SK-N-SH treated with all-trans-retinoic acid at 6 μM for 48 hours (cell line): ENCODE results near the gene ABHD8.

Source experiments
- ATAC-seq: fragments of 200-7000 bp; cut with Tn5 transposase; 3 replicates; pipeline ENCODE4 v1.9.1; 2020; ENCODE audit warnings: mild to moderate bottlenecking, moderate library complexity
- BACH2 ChIP-seq: fragments of 250-450 bp; sonication (Bioruptor Pico); IDR thresholded peaks from 2 replicates; pipeline ENCODE4 v1.9.0; 2021; ENCODE audit warnings: mild to moderate bottlenecking, borderline replicate concordance
- CSDC2 ChIP-seq: fragments of 250-450 bp; sonication (Bioruptor Pico); IDR thresholded peaks from 2 replicates; pipeline ENCODE4 v1.5.0; 2020; ENCODE audit warnings: mild to moderate bottlenecking, moderate library complexity
- GLIS3 ChIP-seq: fragments of 250-450 bp; sonication (Bioruptor Pico); IDR thresholded peaks from 2 replicates; pipeline ENCODE4 v1.5.0; 2020; ENCODE audit warnings: mild to moderate bottlenecking, moderate library complexity
- ISL1 ChIP-seq: fragments of 250-450 bp; sonication (Bioruptor Pico); IDR thresholded peaks from 2 replicates; pipeline ENCODE4 v2.1.2; 2022; ENCODE audit warnings: mild to moderate bottlenecking, moderate library complexity
- OSR1 ChIP-seq: fragments of 250-450 bp; sonication (Bioruptor Pico); IDR thresholded peaks from 2 replicates; pipeline ENCODE4 v1.8.0; 2022; ENCODE audit warnings: moderate library complexity, mild to moderate bottlenecking, inconsistent platforms
- RARB ChIP-seq: fragments of 250-450 bp; sonication (Bioruptor Pico); IDR thresholded peaks from 2 replicates; pipeline ENCODE4 v1.8.0; 2021; ENCODE audit warnings: mild to moderate bottlenecking, moderate library complexity
- TCF4 ChIP-seq: fragments of 250-450 bp; sonication (Bioruptor Pico); IDR thresholded peaks from 2 replicates; pipeline ENCODE4 v1.8.0; 2021; ENCODE audit warnings: mild to moderate bottlenecking, moderate library complexity, borderline replicate concordance
- TOX ChIP-seq: fragments of 250-450 bp; sonication (Bioruptor Pico); IDR thresholded peaks from 2 replicates; pipeline ENCODE4 v1.8.0; 2021; ENCODE audit warnings: mild to moderate bottlenecking, moderate library complexity, borderline replicate concordance
- ZC3H10 ChIP-seq: fragments of 250-450 bp; sonication (Bioruptor Pico); IDR thresholded peaks from 2 replicates; pipeline ENCODE4 v1.5.1; 2021; ENCODE audit warnings: mild to moderate bottlenecking, moderate library complexity
- ZFP3 ChIP-seq: fragments of 250-450 bp; sonication (Bioruptor Pico); IDR thresholded peaks from 2 replicates; pipeline ENCODE4 v1.5.0; 2020; ENCODE audit warnings: mild to moderate bottlenecking, moderate library complexity
- ZFP30 ChIP-seq: fragments of 450-650 bp; formaldehyde crosslinking; IDR thresholded peaks from 2 replicates; pipeline ENCODE4 v1.5.0; 2022; ENCODE audit warnings: mild to moderate bottlenecking, moderate library complexity
- ZNF565 ChIP-seq: fragments of 450-650 bp; formaldehyde crosslinking; conservative IDR thresholded peaks from 2 replicates; pipeline ENCODE4 v1.5.0; 2020; ENCODE audit warnings: low read depth, mild to moderate bottlenecking, moderate library complexity
- ZNF70 ChIP-seq: fragments of 450-650 bp; formaldehyde crosslinking; IDR thresholded peaks from 2 replicates; pipeline ENCODE4 v1.5.0; 2020; ENCODE audit warnings: mild to moderate bottlenecking, moderate library complexity
- ZNF8 ChIP-seq: fragments of 450-650 bp; formaldehyde crosslinking; IDR thresholded peaks from 2 replicates; pipeline ENCODE4 v1.5.0; 2020; ENCODE audit warnings: mild to moderate bottlenecking, moderate library complexity
- TF ChIP-seq, protein P1 (sequence below): fragments of 250-450 bp; sonication (Bioruptor Pico); IDR thresholded peaks from 2 replicates; pipeline ENCODE4 v1.8.0; 2020; ENCODE audit warnings: mild to moderate bottlenecking, moderate library complexity, borderline replicate concordance
- TF ChIP-seq, protein P2 (sequence below): fragments of 250-450 bp; sonication (Bioruptor Pico); IDR thresholded peaks from 2 replicates; pipeline ENCODE4 v1.8.0; 2021; ENCODE audit warnings: low read depth, mild to moderate bottlenecking, moderate library complexity, borderline replicate concordance
- TF ChIP-seq, protein P3 (sequence below): fragments of 250-450 bp; sonication (Bioruptor Pico); IDR thresholded peaks from 2 replicates; pipeline ENCODE4 v1.5.0; 2020; ENCODE audit warnings: mild to moderate bottlenecking, moderate library complexity
- TF ChIP-seq, protein P4 (sequence below): fragments of 250-450 bp; sonication (Bioruptor Pico); IDR thresholded peaks from 2 replicates; pipeline ENCODE4 v1.5.1; 2020; ENCODE audit warnings: low read depth, mild to moderate bottlenecking, moderate library complexity
- TF ChIP-seq, protein P5 (sequence below): fragments of 250-450 bp; sonication (Bioruptor Pico); IDR thresholded peaks from 2 replicates; pipeline ENCODE4 v1.5.1; 2021; ENCODE audit warnings: mild to moderate bottlenecking, moderate library complexity

The ABHD8 gene, protein sequence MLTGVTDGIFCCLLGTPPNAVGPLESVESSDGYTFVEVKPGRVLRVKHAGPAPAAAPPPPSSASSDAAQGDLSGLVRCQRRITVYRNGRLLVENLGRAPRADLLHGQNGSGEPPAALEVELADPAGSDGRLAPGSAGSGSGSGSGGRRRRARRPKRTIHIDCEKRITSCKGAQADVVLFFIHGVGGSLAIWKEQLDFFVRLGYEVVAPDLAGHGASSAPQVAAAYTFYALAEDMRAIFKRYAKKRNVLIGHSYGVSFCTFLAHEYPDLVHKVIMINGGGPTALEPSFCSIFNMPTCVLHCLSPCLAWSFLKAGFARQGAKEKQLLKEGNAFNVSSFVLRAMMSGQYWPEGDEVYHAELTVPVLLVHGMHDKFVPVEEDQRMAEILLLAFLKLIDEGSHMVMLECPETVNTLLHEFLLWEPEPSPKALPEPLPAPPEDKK

DNA sequence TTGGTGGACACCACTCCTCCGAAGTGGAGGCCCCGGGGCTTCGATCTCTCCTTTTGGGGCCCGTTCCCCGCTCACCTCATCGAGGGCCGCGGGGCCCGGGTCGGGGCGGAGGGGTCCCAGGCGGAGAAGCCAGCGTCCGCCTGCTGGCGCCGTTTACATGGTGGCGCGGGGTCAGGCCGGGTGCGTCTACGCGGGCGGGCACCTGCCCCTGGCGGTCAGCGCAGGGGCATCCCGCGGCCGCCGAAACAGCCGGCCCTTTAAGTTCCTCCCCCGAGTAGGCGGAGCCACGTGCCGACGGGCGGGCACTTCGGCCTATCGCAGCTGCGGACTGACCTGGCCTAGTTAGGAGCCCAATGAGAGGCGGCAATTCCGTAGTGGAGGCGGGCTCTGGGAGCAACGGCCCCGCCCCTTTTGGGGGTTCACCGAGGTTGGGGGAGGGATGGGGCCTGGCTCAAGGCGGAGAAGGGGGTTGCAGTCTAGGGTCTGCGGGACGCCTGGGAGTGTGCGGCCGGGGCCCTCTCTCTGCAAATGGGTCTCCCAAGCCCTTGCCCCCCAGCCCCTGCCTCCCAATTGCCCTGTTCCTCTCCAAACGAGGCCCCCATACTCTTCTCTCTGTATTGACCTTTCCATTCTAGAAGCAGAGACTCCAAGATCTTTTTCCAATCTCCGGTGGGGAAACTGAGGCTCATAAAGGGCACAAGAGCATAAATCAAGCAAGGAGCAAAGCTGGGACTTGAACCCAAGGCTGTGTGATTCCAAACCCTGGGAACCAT, at the start of gene ABHD8:
ABHD8 (minus strand) TSS at position 259 of the 773 bp plus-strand sequence. CDS start 1,809 bp downstream, outside the sequence.
- peak; percentile 86 for ATAC-seq
- TF ChIP-seq, protein P1, sequence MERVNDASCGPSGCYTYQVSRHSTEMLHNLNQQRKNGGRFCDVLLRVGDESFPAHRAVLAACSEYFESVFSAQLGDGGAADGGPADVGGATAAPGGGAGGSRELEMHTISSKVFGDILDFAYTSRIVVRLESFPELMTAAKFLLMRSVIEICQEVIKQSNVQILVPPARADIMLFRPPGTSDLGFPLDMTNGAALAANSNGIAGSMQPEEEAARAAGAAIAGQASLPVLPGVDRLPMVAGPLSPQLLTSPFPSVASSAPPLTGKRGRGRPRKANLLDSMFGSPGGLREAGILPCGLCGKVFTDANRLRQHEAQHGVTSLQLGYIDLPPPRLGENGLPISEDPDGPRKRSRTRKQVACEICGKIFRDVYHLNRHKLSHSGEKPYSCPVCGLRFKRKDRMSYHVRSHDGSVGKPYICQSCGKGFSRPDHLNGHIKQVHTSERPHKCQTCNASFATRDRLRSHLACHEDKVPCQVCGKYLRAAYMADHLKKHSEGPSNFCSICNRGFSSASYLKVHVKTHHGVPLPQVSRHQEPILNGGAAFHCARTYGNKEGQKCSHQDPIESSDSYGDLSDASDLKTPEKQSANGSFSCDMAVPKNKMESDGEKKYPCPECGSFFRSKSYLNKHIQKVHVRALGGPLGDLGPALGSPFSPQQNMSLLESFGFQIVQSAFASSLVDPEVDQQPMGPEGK (CRISPR knock-in tag), result no peak
- TF ChIP-seq ZNF70 (CRISPR knock-in tag) (0 out of 2 replicates have a peak, but pooled peaks have one; percentile 26), ZFP3 (CRISPR knock-in tag) (peak; percentile 99), TOX (no peak), ZNF8 (CRISPR knock-in tag) (no peak), RARB (CRISPR knock-in tag) (no peak)
- TF ChIP-seq, protein P2, sequence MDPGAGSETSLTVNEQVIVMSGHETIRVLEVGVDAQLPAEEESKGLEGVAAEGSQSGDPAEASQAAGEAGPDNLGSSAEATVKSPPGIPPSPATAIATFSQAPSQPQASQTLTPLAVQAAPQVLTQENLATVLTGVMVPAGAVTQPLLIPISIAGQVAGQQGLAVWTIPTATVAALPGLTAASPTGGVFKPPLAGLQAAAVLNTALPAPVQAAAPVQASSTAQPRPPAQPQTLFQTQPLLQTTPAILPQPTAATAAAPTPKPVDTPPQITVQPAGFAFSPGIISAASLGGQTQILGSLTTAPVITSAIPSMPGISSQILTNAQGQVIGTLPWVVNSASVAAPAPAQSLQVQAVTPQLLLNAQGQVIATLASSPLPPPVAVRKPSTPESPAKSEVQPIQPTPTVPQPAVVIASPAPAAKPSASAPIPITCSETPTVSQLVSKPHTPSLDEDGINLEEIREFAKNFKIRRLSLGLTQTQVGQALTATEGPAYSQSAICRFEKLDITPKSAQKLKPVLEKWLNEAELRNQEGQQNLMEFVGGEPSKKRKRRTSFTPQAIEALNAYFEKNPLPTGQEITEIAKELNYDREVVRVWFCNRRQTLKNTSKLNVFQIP (CRISPR knock-in tag), result no peak
- TF ChIP-seq, all 23 proteins: peak for 2

DNA sequence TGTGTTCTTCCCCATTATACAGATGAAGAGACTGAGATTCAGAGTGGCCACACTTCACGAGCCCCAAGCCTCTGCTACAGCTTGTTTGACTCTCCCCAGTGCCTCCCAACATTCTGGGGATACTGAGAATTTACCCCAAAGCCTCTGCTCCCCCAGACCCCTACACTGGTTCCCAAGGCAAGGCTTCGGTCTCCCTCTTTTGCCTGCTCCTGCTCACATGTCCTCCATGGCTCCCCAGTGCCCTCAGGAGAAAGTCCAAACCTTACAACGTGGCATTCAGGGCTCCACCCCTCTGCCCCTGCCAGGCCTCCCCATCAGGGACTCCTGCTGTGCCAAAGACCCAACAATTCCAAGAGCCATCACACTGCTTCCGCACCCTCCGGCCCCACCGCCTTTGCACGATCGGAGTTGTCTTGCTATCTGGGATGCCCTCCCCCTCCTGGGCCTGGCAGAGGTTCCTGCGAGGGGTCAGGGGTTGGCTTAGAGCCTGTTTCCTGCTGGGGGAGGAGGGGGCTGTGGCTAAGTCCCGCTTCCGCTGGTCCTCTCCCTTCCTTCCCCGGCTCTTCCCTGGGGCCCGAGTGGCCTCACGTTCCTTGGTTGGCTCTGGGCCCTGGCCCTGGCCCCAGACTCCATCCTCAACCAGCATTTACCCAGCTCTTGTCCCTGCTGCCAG, 49.5 kb upstream of the ABHD8 start:
- TF ChIP-seq BACH2 (CRISPR knock-in tag), result no peak
- no peak for TF ChIP-seq ISL1 (CRISPR knock-in tag)
- TF ChIP-seq ZNF565 (CRISPR knock-in tag), result no peak
- TF ChIP-seq TOX, result no peak
- TF ChIP-seq ZFP3 (CRISPR knock-in tag), result no peak
- TF ChIP-seq, protein P3, sequence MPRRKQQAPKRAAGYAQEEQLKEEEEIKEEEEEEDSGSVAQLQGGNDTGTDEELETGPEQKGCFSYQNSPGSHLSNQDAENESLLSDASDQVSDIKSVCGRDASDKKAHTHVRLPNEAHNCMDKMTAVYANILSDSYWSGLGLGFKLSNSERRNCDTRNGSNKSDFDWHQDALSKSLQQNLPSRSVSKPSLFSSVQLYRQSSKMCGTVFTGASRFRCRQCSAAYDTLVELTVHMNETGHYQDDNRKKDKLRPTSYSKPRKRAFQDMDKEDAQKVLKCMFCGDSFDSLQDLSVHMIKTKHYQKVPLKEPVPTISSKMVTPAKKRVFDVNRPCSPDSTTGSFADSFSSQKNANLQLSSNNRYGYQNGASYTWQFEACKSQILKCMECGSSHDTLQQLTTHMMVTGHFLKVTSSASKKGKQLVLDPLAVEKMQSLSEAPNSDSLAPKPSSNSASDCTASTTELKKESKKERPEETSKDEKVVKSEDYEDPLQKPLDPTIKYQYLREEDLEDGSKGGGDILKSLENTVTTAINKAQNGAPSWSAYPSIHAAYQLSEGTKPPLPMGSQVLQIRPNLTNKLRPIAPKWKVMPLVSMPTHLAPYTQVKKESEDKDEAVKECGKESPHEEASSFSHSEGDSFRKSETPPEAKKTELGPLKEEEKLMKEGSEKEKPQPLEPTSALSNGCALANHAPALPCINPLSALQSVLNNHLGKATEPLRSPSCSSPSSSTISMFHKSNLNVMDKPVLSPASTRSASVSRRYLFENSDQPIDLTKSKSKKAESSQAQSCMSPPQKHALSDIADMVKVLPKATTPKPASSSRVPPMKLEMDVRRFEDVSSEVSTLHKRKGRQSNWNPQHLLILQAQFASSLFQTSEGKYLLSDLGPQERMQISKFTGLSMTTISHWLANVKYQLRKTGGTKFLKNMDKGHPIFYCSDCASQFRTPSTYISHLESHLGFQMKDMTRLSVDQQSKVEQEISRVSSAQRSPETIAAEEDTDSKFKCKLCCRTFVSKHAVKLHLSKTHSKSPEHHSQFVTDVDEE, result no peak
- no peak for TF ChIP-seq ZNF8 (CRISPR knock-in tag)
- TF ChIP-seq, protein P1 (CRISPR knock-in tag), result no peak
- no peak for TF ChIP-seq CSDC2 (CRISPR knock-in tag)
- TF ChIP-seq GLIS3 (CRISPR knock-in tag), result no peak
- no peak for TF ChIP-seq ZNF70 (CRISPR knock-in tag)
- TF ChIP-seq RARB (CRISPR knock-in tag), result no peak
- TF ChIP-seq ZC3H10 (CRISPR knock-in tag), result no peak
- no peak for TF ChIP-seq OSR1
- TF ChIP-seq TCF4, result no peak
- TF ChIP-seq ZFP30 (CRISPR knock-in tag), result no peak
- ATAC-seq, result no peak

DNA sequence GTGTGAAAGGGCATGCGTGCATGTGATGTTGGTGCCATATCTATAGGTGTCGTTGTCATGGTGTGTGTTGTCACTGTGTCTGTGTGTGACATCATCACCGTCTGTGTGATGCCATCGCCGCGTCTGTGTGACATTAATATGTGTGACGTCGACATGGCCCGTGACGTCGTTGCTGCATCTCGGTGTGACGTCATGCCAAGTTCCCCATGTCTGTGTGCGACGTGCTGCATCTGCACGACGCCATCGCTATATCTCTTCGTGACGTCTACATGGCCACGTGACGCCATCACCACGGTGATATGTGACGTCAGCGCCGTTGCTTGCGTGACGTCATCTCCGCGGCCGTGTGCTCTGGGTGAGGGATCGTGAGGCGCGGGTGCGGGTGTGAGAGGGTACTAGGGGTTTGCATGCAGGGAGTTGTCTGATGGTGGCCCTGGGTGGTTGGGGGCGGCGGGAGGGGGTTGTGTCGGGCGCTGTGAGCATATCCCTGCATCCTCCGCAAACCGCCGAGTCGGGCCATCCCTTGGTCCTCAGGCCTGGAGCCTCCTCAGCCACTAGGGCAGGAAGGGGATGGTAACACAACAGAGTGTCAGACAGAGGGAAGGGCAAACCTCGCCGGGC, 48.7 kb upstream of the ABHD8 start:
- ATAC-seq, result no peak
- TF ChIP-seq TCF4, result no peak
- TF ChIP-seq, protein P4, sequence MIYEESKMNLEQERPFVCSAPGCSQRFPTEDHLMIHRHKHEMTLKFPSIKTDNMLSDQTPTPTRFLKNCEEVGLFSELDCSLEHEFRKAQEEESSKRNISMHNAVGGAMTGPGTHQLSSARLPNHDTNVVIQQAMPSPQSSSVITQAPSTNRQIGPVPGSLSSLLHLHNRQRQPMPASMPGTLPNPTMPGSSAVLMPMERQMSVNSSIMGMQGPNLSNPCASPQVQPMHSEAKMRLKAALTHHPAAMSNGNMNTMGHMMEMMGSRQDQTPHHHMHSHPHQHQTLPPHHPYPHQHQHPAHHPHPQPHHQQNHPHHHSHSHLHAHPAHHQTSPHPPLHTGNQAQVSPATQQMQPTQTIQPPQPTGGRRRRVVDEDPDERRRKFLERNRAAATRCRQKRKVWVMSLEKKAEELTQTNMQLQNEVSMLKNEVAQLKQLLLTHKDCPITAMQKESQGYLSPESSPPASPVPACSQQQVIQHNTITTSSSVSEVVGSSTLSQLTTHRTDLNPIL (CRISPR knock-in tag), result no peak
- TF ChIP-seq ZFP30 (CRISPR knock-in tag), result no peak
- no peak for TF ChIP-seq ZNF8 (CRISPR knock-in tag)
- no peak for TF ChIP-seq ISL1 (CRISPR knock-in tag)
- TF ChIP-seq, protein P5, sequence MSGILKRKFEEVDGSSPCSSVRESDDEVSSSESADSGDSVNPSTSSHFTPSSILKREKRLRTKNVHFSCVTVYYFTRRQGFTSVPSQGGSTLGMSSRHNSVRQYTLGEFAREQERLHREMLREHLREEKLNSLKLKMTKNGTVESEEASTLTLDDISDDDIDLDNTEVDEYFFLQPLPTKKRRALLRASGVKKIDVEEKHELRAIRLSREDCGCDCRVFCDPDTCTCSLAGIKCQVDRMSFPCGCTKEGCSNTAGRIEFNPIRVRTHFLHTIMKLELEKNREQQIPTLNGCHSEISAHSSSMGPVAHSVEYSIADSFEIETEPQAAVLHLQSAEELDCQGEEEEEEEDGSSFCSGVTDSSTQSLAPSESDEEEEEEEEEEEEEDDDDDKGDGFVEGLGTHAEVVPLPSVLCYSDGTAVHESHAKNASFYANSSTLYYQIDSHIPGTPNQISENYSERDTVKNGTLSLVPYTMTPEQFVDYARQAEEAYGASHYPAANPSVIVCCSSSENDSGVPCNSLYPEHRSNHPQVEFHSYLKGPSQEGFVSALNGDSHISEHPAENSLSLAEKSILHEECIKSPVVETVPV (CRISPR knock-in tag), result no peak
- TF ChIP-seq GLIS3 (CRISPR knock-in tag), result no peak
- TF ChIP-seq, protein P3, result no peak
